ENCODE data around the gene GARS1.
"Not testable (repeated sequence)": the region's sequence is repeated elsewhere in the genome, so short reads cannot be mapped to it uniquely, and the experiment has no call there.

GARS1 gene

GRCh38 chr7:30572212-30572841 lies 22.4 kb upstream of the GARS1 start:
- no peak for DNase-seq

DNA sequence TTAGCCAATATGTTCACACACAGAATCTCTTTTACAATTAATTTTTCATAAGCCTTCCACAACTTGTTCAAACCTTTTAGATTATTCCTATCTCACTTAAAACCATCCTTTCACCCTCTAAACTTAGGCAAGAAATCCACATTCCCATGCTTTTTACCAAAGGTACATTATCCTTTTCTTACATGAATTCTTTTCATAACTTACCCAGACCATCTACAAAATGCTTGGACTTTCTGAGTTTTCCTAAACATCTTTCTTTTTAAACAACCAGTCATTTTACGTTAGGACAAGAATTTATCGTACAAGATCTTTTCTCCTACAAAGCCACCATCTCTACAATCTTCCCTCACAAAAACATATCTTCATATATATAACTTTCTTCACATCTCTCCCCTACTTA lies 18.8 kb upstream of the GARS1 start:
- no peak for DNase-seq

DNA sequence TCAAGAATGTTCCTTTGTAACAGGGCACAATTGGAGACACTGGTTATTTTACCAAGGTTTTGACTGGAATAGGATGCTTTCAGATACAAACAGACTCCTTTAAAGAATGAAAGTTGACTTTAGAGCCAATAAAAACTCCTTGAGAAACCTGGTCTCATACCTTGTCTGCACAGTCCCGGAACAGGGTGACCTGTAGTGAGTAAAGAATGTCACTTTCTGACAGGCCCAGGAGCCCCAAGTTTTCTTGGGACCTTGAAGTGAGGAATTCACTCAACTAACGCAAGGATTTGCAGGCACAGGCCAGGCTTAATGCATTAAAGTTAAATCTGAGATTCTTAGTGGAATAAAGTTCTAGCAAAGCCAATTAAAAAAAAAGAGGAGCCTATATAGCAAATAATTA lies 11.5 kb upstream of the GARS1 start:
- no peak for DNase-seq

- no peak for DNase-seq
These were observed 10.3 kb upstream of the GARS1 start for GRCh38 chr7:30584415-30584814.

- no peak for DNase-seq
These were observed 9.7 kb upstream of the GARS1 start for GRCh38 chr7:30584965-30585364.

- no peak for DNase-seq
These were observed 9.0 kb upstream of the GARS1 start for GRCh38 chr7:30585675-30586074.

DNA sequence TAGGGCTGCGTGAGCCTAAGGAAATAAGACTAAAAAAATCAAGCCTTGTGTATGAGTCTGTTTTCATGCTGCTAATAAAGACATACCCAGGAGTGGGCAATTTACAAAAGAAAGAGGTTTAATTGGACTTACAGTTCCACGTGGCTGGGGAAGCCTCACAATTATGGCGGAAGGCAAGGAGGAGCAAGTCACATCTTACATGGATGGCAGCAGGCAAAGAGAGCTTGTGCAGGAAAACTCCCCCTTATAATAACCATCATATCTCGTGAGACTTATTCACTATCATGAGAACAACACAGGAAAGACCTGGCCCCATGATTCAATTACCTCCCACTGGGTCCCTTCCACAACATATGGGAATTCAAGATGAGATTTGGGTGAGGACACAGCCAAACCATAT lies 7.1 kb upstream of the GARS1 start:
- DNase-seq: not testable (repeated sequence)

DNA sequence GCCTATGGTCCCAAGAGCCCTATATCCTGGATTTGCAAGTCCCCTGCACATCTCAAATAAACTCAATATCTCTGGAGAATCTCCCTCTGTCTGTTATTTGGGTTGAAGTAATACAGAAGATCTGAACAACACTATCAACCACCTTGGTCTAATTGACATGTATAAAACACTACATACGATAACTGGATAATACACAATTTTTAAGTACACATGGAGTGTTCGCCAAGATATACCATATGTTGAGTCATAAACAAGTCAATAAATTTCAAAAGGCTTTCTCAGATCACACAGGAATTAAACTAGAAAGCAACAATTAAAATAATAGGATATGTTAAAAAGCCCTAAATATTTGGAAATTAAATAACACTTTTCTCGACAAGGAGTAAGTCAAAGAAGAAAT lies 5.6 kb upstream of the GARS1 start:
- DNase-seq: no peak

DNA sequence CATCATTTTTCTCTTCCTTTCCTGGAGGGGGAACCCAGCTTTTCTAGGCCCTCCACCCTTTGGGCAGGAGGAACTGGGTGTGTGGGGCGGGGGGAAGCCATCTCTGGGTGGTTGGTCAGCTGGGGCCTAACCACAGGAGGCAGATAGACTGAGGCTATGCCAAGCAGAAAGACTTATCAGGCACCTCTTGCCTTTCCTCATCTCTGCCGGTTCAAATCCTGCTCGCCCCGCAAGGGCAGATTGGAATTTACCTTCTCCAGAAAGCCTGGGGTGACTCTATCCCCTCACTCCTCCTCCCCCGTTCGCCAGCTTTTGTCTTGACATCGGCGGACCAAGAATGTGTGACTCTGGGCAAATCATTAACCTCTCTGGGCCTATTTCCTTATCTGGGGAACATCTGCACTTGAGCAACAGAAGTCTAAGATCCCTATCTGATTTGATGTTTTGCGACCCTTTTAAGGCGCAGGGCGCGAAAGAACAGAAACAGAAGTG lies 584 bp upstream of the GARS1 start:
- peak in 21 of 56 donors; percentile 10 to 64 (median 43) for DNase-seq

- DNase-seq: peak in 2 of 56 donors; percentile 3 to 32
These were observed 847 bp downstream of the GARS1 start for GRCh38 chr7:30595436-30596013.

DNA sequence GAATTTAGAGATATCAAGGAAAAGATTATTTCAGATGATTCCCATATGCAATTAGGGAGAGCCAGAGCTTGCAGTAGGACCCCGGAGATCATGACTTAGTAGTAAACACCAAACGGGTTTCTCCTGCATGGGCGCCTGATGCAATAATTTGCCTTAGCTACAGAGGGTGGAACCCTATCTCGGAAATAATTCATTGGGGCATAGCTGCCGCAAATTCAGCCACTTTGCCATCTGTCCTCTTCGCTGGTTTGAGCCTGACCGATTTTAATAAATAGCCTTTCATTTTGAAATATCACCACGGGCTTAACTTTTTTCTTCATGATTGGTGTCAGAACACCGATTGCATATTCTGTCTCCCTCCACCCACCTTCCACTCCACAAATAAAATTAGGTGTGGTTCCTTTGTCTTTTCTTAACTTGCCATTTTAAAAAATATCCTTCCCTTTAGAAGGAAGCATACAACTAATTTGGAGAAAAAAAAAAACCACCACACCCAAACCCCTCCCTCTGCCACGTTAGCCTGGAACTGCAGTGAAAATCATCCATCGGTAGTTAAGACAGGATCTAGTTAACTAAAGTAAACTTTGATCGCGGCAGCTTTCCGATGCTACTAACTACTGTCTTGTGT lies 1.4 kb downstream of the GARS1 start:
- no peak for DNase-seq

- no peak for DNase-seq
These were observed 2.0 kb downstream of the GARS1 start for GRCh38 chr7:30596721-30597120.

- no peak for DNase-seq
These were observed 3.6 kb downstream of the GARS1 start for GRCh38 chr7:30598121-30598876.

DNA sequence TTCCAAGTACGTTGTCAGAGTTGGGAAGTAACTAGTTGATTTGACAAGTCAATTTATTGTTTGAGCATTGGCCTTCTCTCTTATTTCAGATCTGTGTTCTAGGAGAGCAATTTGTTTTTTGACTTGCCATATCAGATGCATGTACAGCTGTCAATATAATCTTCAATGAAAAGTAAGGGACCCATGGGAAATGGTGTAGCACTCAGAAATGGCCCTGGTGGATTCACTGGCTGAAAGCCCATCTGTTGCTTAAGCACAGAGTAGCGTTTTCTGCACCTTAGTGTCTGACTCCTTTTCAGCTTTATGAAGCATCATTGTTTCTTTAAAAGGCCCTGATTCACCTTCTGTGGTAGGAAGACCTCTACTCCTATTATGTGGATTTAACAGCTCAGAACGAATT lies 10.2 kb downstream of the GARS1 start:
- no peak for DNase-seq

DNA sequence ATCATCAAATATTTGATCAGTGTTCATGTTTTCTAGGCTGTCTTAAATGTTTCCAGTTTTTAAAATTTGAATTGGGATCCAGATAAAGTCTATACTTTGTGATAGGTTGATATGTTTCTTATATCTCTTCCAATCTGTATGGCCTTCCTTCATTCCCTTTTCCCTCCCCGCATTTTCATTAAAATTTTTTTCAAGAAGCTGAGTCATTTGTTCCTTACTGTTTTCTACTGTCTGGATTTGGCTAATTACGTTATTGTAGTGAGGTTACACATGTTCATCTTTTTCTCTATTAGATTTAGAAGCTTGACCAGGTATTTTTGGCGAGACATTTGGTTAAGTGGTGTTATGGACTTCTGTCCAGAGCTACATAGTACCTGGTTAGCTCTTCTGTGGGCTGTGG lies 11.2 kb downstream of the GARS1 start:
- DNase-seq: no peak

- no peak for DNase-seq
These were observed 18.1 kb downstream of the GARS1 start for GRCh38 chr7:30612658-30613265.

- no peak for DNase-seq
These were observed 19.0 kb downstream of the GARS1 start for GRCh38 chr7:30613366-30614325.

- no peak for DNase-seq
These were observed 21.6 kb downstream of the GARS1 start for GRCh38 chr7:30616318-30616717.

DNA sequence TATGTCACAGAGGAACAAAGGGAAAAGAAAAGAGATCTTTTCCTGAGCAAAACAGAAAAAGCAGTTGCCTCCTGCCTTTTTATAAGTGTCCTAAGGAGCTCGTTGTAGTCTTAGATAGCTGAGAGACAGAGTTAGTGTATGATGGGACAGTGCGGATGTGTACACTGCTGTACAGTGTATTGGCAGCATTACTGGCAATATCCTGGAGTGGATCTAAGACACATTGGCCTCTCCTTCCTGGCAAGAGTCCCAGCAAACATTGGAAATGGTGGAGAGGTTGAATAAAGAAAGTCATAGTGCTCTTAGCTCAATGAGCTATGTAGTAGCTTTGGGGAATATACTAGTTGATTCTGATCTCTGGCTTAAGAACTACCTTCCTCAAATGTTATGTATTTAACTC lies 22.7 kb downstream of the GARS1 start:
- DNase-seq: no peak

DNA sequence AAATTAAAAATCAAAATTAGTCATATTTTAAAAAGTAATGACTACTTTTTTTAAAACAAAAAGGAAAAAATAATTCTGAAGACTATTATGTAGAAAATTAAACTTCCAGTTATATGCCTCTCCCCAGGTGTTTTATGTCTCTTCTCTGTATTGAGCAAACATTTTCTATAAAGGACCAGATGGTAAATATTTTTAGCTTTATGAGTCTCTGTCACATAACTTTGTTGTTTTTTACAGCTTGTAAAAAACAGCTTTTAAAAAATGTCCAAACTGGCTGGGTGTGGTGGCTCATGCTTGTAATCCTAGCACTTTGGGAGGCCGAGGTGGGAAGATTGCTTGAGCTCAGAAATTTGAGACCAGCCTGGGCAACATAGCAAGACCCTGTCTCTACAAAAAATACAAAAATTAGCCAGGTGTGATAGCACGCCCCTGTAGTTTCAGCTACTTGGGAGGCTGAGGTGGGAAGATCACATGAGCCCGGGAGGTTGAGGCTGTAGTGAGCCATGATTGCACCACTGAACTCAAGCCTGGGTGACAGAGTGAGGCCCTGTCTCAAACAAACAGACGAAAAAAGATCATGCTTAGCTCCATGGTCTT lies 23.5 kb downstream of the GARS1 start:
- no peak for DNase-seq
